ENCODE measurements around the gene TMIE. TPM values are rescaled to one million over a fixed set of nuclear protein-coding genes. Genes with fewer than 3 reads are reported as not detected.

Gene TMIE
- total and polyA plus RNA-seq, 2 of the 8 experiments (the other 6 are each of a cell fraction or from before 2014, with no cell fraction given), result 0.45 to 0.67 TPM

DNA sequence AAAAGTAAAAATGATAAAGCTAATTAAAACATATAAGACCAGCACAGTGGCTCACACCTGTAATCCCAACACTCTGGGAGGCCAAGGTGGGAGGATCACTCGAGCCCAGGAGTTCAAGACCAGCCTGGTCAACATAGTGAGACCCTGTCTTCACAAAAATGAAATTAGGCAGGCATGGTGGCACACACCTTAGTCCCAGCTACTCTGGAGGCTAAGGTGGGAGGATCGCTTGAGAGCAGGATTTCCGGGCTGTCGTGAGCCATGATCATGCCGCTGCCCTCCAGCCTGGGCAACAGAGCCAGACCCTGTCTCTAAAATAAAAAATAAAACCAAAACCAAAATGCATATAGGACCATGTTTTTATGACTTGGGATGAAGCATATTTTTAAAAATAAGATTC is 21.3 kb downstream of the TMIE start (continued):
- no peak for TF ChIP-seq FOSL1 (IDR thresholded peaks at IDR 0.05; ENCODE audit: insufficient read depth, low read depth, low read length)
- TF ChIP-seq KDM5A (IDR thresholded peaks at IDR 0.05; ENCODE audit: low read length), result no peak
- no peak for TF ChIP-seq POLR2A (IDR thresholded peaks at IDR 0.05; ENCODE audit: control extremely low read depth in 1 of 2, low read depth in 2 of 2, low read length in 2 of 2)
